Mucosa of descending colon (tissue), 3 donors: ENCODE results near the gene ZSWIM5. TPM values are rescaled to one million over a fixed set of nuclear protein-coding genes. Genes with fewer than 3 reads are reported as not detected.
"Not testable (repeated sequence)": the region's sequence is repeated elsewhere in the genome, so short reads cannot be mapped to it uniquely, and the experiment has no call there.

ENCODE experiments used
- ATAC-seq: fragments of 200-7000 bp; cut with Tn5 transposase; one replicate; pipeline ENCODE4 v1.9.1; 2020; ENCODE audit warnings: mild to moderate bottlenecking, moderate library complexity
- DNase-seq, 3 donors: peaks; one replicate each; pipeline ENCODE4 v3.0.0-alpha.2; 2020
- H3K36me3 ChIP-seq: fragments of 200-600 bp; one replicate; pipeline ENCODE4 v1.8.0; 2021; ENCODE audit warnings: low read depth, mild to moderate bottlenecking
- H3K4me1 ChIP-seq: fragments of 200-600 bp; one replicate; pipeline ENCODE4 v1.8.0; 2021; ENCODE audit warnings: low read depth, mild to moderate bottlenecking
- H3K4me3 ChIP-seq: fragments of 200-600 bp; one replicate; pipeline ENCODE4 v1.8.0; 2021; ENCODE audit warnings: mild to moderate bottlenecking
- H3K9me3 ChIP-seq: fragments of 200-600 bp; one replicate; pipeline ENCODE4 v1.8.0; 2021; ENCODE audit warnings: mild to moderate bottlenecking
- intact Hi-C, 2 donors: fragments of 100-400 bp; cut with DNase I in 1 of 2; cut with micrococcal nuclease in 1 of 2; formaldehyde crosslinking; loops; one replicate each; pipeline versions ENCODE4 v1.11.0 to v1.11.1; 2022; cut with DNase I, micrococcal nuclease
- total RNA-seq, 3 donors: library from RNA; stranded (reverse); fragmentation: NEBNext Ultra II Directional in 2 of 3; extraction: Animal tissue kit (Norgen Biotek cat#: 25700) in 2 of 3; gene quantifications; one replicate each; pipeline versions ENCODE4 v1.2.1 to v1.2.4, GENCODE V29; 2021 to 2023
- TF ChIP-seq, protein P1 (sequence below): fragments of 200-600 bp; IDR thresholded peaks from one replicate; pipeline ENCODE4 v1.8.0; 2022; ENCODE audit warnings: antibody characterized with exemption, mild to moderate bottlenecking
- donor health status: DM: no; HTN: no; CAD: no; lungs with moderate emphysema.
- donor health status: DM: no; HTN: no; CAD: no.
- donor health status: DM: no; HTN: yes; CAD: no.

Gene ZSWIM5
- total RNA-seq, 3 donors from 2014 or later = 6.9 to 16.5 (median 10.1) TPM

DNA sequence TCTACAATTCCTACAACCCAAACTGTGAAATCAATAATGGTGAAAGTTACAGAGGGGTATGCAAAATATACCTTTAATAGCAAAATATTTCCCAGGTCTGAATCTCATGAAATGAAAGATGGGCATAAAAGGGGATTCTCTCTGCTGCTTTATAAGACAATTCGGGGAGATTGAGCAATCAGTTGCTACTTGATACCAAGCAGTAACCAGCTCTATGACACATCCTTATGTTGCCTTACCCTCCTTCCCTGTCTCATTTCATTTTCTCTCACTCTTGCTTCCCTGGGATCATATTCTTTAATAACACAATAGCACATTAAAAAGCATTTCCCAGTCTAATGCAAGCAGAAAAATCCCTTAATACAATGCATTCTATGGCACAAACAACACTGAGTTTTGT is 29.0 kb downstream of the ZSWIM5 start:
- Histone ChIP-seq H3K9me3 (peaks cover 5% of the 10 kb centered on the region), H3K4me1 (peaks cover 8% of the 10 kb centered on the region), H3K36me3 (no peaks in the 10 kb centered on the region), H3K4me3 (no peak overlapping the region)
- ATAC-seq (peak; percentile 49), DNase-seq (no peak)
- TF ChIP-seq, protein P1, sequence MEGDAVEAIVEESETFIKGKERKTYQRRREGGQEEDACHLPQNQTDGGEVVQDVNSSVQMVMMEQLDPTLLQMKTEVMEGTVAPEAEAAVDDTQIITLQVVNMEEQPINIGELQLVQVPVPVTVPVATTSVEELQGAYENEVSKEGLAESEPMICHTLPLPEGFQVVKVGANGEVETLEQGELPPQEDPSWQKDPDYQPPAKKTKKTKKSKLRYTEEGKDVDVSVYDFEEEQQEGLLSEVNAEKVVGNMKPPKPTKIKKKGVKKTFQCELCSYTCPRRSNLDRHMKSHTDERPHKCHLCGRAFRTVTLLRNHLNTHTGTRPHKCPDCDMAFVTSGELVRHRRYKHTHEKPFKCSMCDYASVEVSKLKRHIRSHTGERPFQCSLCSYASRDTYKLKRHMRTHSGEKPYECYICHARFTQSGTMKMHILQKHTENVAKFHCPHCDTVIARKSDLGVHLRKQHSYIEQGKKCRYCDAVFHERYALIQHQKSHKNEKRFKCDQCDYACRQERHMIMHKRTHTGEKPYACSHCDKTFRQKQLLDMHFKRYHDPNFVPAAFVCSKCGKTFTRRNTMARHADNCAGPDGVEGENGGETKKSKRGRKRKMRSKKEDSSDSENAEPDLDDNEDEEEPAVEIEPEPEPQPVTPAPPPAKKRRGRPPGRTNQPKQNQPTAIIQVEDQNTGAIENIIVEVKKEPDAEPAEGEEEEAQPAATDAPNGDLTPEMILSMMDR = no peak
- intact Hi-C loops = no loop called here

GRCh38 chr1:45172764-45173163 is 33.6 kb downstream of the ZSWIM5 start:
- peaks cover 7% of the 10 kb centered on the region for H3K4me1 ChIP-seq
- H3K4me3 ChIP-seq = no peak overlapping the region
- ATAC-seq (no peak), DNase-seq (no peak)
- H3K9me3 ChIP-seq = no peaks in the 10 kb centered on the region
- intact Hi-C loops = no loop called here
- TF ChIP-seq, protein P1 = no peak
- H3K36me3 ChIP-seq = no peaks in the 10 kb centered on the region

DNA sequence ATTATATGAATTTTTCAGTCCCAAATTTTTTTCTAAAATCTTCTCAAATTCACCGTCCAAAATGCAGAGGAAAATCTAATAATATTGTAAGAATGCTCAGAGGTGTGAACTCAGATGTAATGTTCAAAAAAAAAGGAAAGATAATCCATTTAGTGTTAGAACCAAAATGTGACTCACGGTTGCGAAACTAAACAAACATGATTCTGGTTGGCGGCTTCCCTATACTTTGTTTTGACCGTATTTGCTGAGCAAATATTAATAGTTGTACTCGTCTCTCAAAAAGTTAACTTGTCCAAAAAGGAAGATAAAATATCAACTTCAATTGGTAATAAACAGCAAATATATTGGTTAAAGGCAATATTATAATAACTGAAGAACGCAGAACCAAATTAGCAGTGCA is 34.4 kb downstream of the ZSWIM5 start:
- intact Hi-C loops = no loop called here
- H3K9me3 ChIP-seq = no peaks in the 10 kb centered on the region
- H3K36me3 ChIP-seq = no peaks in the 10 kb centered on the region
- no peak overlapping the region for H3K4me3 ChIP-seq
- ATAC-seq (peak; percentile 62), DNase-seq (no peak)
- TF ChIP-seq, protein P1 = no peak
- peaks cover 2% of the 10 kb centered on the region for H3K4me1 ChIP-seq

GRCh38 chr1:45171575-45171974 is 34.8 kb downstream of the ZSWIM5 start:
- H3K36me3 ChIP-seq = no peaks in the 10 kb centered on the region
- no peaks in the 10 kb centered on the region for H3K9me3 ChIP-seq
- DNase-seq = no peak
- intact Hi-C loops = no loop called here
- TF ChIP-seq, protein P1 = no peak
- H3K4me3 ChIP-seq = no peak overlapping the region
- H3K4me1 ChIP-seq = peaks cover 2% of the 10 kb centered on the region
- ATAC-seq = no peak

DNA sequence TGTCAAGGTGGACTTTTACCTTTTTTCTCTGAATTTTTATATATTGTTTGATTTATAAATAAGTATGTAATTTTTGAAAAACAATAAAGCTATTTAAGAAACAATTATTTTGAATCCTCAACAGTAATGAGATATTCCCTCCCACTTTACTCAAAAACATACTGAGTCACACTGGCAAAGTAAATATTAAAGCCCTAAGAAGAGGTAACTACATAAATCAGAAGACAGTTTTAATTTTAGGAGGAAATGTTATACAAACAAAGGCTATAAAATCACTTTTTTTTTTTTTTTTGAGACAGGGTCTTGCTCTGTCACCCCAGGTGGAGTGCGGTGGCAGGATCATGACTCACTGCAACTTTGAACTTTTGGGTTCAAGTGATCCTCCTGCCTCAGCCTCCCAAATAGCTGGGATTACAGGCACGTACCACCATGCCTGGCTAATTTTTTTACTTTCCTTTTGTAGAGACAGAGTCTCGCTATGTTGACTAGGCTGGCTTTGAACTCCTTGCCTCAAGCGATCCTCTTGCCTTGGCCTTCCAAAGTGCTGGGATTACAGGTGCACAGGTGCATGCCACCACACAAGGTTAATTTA is 36.2 kb downstream of the ZSWIM5 start:
- intact Hi-C loops = no loop called here
- TF ChIP-seq, protein P1 = no peak
- no peak for DNase-seq
- ATAC-seq = no peak
- H3K36me3 ChIP-seq = no peaks in the 10 kb centered on the region
- H3K9me3 ChIP-seq = no peaks in the 10 kb centered on the region
- no peak overlapping the region for H3K4me3 ChIP-seq
- H3K4me1 ChIP-seq = peaks cover 2% of the 10 kb centered on the region

- H3K9me3 ChIP-seq, H3K4me3 ChIP-seq, intact Hi-C loops, H3K36me3 ChIP-seq, ATAC-seq, H3K4me1 ChIP-seq, DNase-seq: not testable (repeated sequence)
Observed at GRCh38 chr1:45167947-45168346, 38.5 kb downstream of the ZSWIM5 start.

DNA sequence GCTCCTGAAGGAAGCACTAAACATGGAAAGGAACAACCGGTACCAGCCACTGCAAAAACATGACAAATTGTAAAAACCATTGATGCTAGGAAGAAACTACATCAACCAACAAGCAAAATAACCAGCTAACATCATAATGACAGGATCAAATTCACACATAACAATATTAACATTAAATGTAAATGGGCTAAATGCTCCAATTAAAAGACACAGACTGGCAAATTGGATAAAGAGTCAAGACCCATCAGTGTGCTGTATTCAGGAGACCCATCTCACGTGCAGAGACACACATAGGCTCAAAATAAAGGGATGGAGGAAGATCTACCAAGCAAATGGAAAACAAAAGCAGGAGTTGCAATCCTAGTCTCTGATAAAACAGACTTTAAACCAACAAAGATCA is 42.1 kb downstream of the ZSWIM5 start:
- H3K4me1 ChIP-seq, intact Hi-C loops, ATAC-seq, DNase-seq, H3K36me3 ChIP-seq, H3K9me3 ChIP-seq, H3K4me3 ChIP-seq: not testable (repeated sequence)

GRCh38 chr1:45163111-45163510 is 43.3 kb downstream of the ZSWIM5 start:
- ATAC-seq, H3K9me3 ChIP-seq, H3K36me3 ChIP-seq, DNase-seq, H3K4me3 ChIP-seq, H3K4me1 ChIP-seq, intact Hi-C loops: not testable (repeated sequence)

DNA sequence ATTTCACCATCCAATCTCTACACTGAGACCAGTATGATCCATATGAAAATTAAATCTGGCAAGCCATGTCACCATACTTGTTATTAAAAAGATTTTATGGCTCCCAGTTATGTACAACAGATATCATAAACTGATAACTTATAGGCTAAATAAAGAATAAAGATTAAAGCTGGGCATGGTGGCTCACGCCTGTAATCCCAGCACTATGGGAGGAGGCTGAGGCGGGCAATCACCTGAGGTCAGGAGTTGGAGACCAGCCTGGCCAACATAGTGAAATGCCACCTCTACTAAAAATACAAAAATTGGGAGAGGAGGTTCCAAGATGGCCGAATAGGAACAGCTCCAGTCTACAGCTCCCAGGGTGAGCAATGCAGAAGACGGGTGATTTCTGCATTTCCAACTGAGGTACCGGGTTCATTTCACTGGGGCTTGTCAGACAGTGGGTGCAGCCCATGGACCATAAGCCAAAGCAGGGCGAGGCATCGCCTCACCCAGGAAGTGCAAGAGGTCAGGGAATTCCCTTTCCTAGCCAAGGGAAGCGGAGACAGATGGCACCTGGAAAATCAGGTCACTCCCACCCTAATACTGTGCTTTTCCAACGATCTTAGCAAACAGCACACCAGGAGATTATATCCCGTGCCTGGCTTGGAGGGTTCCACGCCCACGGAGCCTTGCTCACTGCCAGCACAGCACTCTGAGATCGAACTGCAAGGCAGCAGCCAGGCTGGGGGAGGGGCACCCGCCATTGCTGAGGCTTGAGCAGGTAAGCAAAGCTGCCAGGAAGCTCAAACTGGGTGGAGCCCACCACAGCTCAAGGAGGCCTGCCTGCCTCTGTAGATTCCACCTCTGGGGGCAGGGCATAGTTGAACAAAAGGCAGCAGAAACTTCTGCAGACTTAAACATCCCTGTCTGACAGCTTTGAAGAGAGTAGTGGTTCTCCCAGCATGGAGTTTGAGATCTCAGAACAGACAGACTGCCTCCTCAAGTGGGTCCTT is 44.1 kb downstream of the ZSWIM5 start:
- H3K4me1 ChIP-seq, H3K4me3 ChIP-seq, H3K36me3 ChIP-seq, H3K9me3 ChIP-seq, intact Hi-C loops: not testable (repeated sequence)
- DNase-seq = peak; percentile 32 to 73 (median 48)
- ATAC-seq = peak; percentile 51
